ENCODE data around the gene CATSPERD. TPM values are rescaled to one million over a fixed set of nuclear protein-coding genes. Genes with fewer than 3 reads are reported as not detected.
"Not testable (repeated sequence)": the region's sequence is repeated elsewhere in the genome, so short reads cannot be mapped to it uniquely, and the experiment has no call there.

CATSPERD gene
- total RNA-seq, 1 experiment from 2014 or later: not detected

DNA sequence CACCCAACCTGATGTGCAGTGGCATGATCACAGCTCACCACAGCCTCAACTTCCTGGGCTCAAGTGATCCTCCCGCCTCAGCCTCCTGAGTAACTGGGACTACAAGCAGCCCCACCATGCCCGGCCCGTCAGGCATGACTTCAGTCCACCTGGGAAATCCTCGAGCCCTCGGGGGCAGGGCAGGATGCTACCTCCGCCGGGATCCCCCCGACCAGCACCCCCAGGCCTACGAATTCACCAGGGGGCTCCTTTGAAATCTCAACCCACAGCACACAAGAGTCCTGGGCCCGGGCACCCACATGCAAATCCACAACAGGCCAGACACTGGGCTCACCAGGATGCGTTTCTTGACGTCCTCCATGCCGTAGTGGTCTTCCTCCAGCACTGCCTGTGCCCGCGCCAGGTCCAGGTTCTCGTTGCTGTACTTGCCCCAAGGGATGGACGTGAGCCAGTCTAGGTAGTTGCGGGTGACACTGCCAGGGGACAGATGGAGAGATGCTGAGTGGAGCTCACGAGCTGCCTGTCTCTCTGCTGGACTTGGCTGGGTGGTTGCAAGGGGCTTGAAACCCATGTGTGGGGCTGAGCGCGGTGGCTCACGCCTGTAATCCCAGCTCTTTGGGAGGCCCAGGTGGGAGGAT is 19.9 kb upstream of the CATSPERD start:
- no peaks in the 10 kb centered on the region for H3K9me2 ChIP-seq (replicated peaks; ENCODE audit: low read length)
- H3K27me3 ChIP-seq (ENCODE audit: low read length): no peaks in the 10 kb centered on the region
- H3K27ac ChIP-seq (ENCODE audit: low read length): no peak overlapping the region
- H3K4me1 ChIP-seq (ENCODE audit: insufficient read depth, low read length): 0 out of 2 replicates have a peak, but pooled peaks cover 6% of the 10 kb centered on the region
- no peaks in the 10 kb centered on the region for H3K79me2 ChIP-seq (ENCODE audit: low read length)
- H3K9me3 ChIP-seq (ENCODE audit: low read length): no peaks in the 10 kb centered on the region
- H3K4me3 ChIP-seq (ENCODE audit: low read length): no peak overlapping the region
- BruUV-seq (replicated peaks): no TSS peak
- 0 out of 2 replicates have a peak, but pooled peaks cover 10% of the 10 kb centered on the region for H4K20me1 ChIP-seq (ENCODE audit: low read length)
- ChIA-PET CTCF (no interaction called here), POLR2A (ENCODE audit: unreplicated experiment) (interaction anchor here (0.5 kb wide), 1 partner anchor 41 kb away, joined by 13 read pairs; no protein-coding TSS in a partner anchor)
- ATAC-seq (no peak), DNase-seq (no peak)
- H3F3A ChIP-seq (ENCODE audit: low read length, unreplicated experiment): no peaks in the 10 kb centered on the region
- no peak overlapping the region for H2AFZ ChIP-seq (ENCODE audit: low read length)
- peaks cover 46% of the 10 kb centered on the region for H3K36me3 ChIP-seq (ENCODE audit: low read depth, low read length)
- intact Hi-C loops (cut with micrococcal nuclease): no loop called here
- TF ChIP-seq, protein P1, sequence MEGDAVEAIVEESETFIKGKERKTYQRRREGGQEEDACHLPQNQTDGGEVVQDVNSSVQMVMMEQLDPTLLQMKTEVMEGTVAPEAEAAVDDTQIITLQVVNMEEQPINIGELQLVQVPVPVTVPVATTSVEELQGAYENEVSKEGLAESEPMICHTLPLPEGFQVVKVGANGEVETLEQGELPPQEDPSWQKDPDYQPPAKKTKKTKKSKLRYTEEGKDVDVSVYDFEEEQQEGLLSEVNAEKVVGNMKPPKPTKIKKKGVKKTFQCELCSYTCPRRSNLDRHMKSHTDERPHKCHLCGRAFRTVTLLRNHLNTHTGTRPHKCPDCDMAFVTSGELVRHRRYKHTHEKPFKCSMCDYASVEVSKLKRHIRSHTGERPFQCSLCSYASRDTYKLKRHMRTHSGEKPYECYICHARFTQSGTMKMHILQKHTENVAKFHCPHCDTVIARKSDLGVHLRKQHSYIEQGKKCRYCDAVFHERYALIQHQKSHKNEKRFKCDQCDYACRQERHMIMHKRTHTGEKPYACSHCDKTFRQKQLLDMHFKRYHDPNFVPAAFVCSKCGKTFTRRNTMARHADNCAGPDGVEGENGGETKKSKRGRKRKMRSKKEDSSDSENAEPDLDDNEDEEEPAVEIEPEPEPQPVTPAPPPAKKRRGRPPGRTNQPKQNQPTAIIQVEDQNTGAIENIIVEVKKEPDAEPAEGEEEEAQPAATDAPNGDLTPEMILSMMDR (conservative IDR thresholded peaks at IDR 0.05; ENCODE audit: low read depth, low read length): no peak
- TF ChIP-seq EZH2phosphoT487 (IDR thresholded peaks at IDR 0.05; ENCODE audit: borderline replicate concordance, low read length) (no peak), EZH2 (IDR thresholded peaks at IDR 0.05; ENCODE audit: low read length, unreplicated experiment) (no peak)
- no peak overlapping the region for H3K9ac ChIP-seq (ENCODE audit: low read length)
- no peak overlapping the region for H3K4me2 ChIP-seq (ENCODE audit: low read length)

DNA sequence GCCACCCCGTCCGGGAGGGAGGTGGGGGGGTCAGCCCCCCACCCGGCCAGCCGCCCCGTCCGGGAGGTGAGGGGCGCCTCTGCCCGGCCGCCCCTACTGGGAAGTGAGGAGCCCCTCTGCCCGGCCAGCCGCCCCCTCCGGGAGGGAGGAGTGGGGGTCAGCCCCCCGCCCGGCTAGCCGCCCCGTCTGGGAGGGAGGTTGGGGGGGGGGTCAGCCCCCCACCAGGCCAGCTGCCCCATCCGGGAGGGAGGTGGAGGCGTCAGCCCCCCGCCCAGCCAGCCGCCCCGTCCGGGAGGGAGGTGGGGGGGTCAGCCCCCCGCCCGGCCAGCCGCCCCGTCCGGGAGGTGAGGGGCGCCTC is 18.4 kb upstream of the CATSPERD start:
- CTCF ChIA-PET; ATAC-seq; POLR2A ChIA-PET (ENCODE audit: unreplicated experiment); H3K4me2 ChIP-seq (ENCODE audit: low read length); H4K20me1 ChIP-seq (ENCODE audit: low read length); BruUV-seq (replicated peaks); H2AFZ ChIP-seq (ENCODE audit: low read length); DNase-seq; H3K27me3 ChIP-seq (ENCODE audit: low read length); H3K27ac ChIP-seq (ENCODE audit: low read length); H3K4me1 ChIP-seq (ENCODE audit: insufficient read depth, low read length); H3K9me3 ChIP-seq (ENCODE audit: low read length); H3K79me2 ChIP-seq (ENCODE audit: low read length); H3K9ac ChIP-seq (ENCODE audit: low read length); H3F3A ChIP-seq (ENCODE audit: low read length, unreplicated experiment); intact Hi-C loops (cut with micrococcal nuclease); H3K4me3 ChIP-seq (ENCODE audit: low read length); H3K9me2 ChIP-seq (replicated peaks; ENCODE audit: low read length): not testable (repeated sequence)
- H3K36me3 ChIP-seq (ENCODE audit: low read depth, low read length): peaks cover 53% of the 10 kb centered on the region

DNA sequence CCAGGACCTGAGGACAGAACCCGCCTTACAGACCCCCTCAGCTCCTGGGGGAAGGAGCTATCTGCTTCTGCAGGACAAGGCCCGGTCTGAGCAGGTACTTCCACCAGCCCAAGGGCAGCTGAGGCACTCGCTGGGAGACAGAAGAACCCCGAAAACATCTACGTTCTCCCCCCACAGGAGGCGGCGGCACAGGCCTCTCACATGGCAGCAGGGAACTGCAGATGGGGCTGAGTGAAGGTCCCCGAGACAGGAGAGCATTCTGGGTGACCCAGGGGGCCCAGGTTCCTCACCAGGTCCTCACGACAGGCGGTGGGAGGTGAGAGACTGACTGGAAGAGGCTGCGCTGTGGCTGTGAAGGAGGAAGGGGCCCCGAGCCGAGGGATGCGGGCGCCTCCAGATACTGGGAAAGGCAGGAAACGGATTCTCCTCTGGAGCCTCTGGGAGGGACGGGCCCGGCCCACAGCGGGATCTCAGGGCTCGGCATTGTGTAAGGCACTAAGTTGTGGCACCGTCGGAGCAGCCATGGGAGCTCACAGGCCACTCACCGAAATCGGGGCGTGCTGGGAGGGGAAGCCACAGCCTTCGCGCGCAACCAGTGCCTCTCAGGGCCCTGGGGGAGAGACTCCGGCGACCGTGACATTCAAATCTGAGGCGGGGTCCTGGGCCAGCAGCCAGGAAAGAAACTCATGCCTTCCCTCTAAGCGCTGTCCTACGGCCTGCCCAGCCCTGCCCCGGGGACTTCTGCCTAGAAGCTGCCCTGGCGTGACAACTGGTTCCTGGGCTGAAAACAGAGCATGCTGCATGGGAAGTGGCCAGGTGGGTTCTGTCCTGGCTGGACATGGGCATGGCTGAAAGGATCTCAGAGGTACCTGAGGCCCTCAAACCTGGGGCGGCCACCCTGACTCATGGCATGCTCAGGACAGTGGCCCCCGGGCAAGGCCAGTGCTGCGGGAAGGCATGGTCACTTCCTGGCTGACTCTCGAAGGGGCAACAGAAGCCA is 16.3 kb upstream of the CATSPERD start:
- no peaks in the 10 kb centered on the region for H3K9me2 ChIP-seq (replicated peaks; ENCODE audit: low read length)
- BruUV-seq (replicated peaks): no TSS peak
- DNase-seq (no peak), ATAC-seq (no peak)
- no peak overlapping the region for H3K4me3 ChIP-seq (ENCODE audit: low read length)
- CTCF ChIA-PET: no interaction called here
- H3K36me3 ChIP-seq (ENCODE audit: low read depth, low read length): peaks cover 57% of the 10 kb centered on the region
- no peak overlapping the region for H2AFZ ChIP-seq (ENCODE audit: low read length)
- TF ChIP-seq, protein P1 (conservative IDR thresholded peaks at IDR 0.05; ENCODE audit: low read depth, low read length): no peak
- H3K9ac ChIP-seq (ENCODE audit: low read length): no peak overlapping the region
- no peaks in the 10 kb centered on the region for H3K27me3 ChIP-seq (ENCODE audit: low read length)
- H3K9me3 ChIP-seq (ENCODE audit: low read length): no peaks in the 10 kb centered on the region
- H3K4me1 ChIP-seq (ENCODE audit: insufficient read depth, low read length): 0 out of 2 replicates have a peak, but pooled peaks cover 6% of the 10 kb centered on the region
- intact Hi-C loops (cut with micrococcal nuclease): no loop called here
- no peaks in the 10 kb centered on the region for H3F3A ChIP-seq (ENCODE audit: low read length, unreplicated experiment)
- H4K20me1 ChIP-seq (ENCODE audit: low read length): no peaks in the 10 kb centered on the region
- no peak overlapping the region for H3K4me2 ChIP-seq (ENCODE audit: low read length)
- no peaks in the 10 kb centered on the region for H3K79me2 ChIP-seq (ENCODE audit: low read length)
- H3K27ac ChIP-seq (ENCODE audit: low read length): no peak overlapping the region
- POLR2A ChIA-PET (ENCODE audit: unreplicated experiment): interaction anchor here (0.6 kb wide), 1 partner anchor 90 kb away, joined by 4 read pairs; no protein-coding TSS in a partner anchor
